Left lobe of liver (tissue), 2 donors: ENCODE measurements around the gene NUBPL. TPM values are rescaled to one million over a fixed set of nuclear protein-coding genes. Genes with fewer than 3 reads are reported as not detected.
A peak's percentile ranks its signal among the peaks of the same experiment; 100 is the strongest.
"Not testable (repeated sequence)": the region's sequence is repeated elsewhere in the genome, so short reads cannot be mapped to it uniquely, and the experiment has no call there.

ENCODE experiments used
- ATAC-seq: fragments of 200-7000 bp; cut with Tn5 transposase; one replicate; pipeline ENCODE4 v1.9.1; 2020; ENCODE audit warnings: mild to moderate bottlenecking, moderate library complexity
- DNase-seq: peaks from one replicate; pipeline ENCODE4 v3.0.0-alpha.2; 2020; ENCODE audit warnings: low spot score
- total RNA-seq: library from RNA; stranded (reverse); gene quantifications from one replicate; pipeline ENCODE4 v1.2.1, GENCODE V29; 2021
- donor health status: DM: no; HTN: no; CAD: no; lungs with moderate emphysema.
- donor health status: DM: no; HTN: yes; CAD: no.

The NUBPL gene
- total RNA-seq, 1 donor from 2014 or later, result 7.2 TPM

DNA sequence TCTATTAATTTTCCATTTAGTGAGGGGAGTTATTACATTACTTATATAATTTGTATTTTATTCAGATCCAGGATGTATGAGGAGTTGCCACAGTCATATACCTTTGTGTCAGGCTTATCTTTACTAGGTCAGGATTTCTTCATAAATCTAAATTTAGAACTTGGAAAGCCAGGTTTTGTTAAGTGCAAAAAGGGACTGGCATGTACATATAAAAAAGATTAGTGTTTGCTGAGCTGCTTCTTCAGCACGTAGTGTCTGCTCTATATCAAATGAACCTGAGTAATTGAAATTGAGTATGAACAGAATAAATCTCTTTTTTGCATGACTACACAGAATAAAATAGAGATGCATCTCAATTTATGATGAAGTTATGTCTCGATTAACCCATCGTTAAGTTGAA is 157.4 kb downstream of the NUBPL start:
- DNase-seq (no peak), ATAC-seq (no peak)

DNA sequence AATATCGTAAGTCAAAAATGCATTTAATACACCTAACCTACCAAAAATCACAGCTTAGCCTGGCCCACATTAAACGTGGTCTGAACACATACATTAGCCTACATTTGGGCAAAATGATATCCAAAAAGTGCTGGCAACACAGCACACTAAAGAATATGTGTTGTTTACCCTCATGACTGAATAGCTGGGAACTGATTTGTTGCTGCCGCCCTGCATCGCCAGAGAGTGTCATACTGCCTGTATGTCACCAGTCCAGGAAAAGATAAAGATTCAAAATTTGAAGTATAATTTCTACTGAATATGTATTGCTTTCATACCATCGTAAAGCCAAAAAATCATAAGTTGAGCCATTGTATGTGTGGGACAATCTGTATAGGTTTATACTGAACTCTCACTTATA is 157.8 kb downstream of the NUBPL start:
- ATAC-seq (no peak), DNase-seq (no peak)

DNA sequence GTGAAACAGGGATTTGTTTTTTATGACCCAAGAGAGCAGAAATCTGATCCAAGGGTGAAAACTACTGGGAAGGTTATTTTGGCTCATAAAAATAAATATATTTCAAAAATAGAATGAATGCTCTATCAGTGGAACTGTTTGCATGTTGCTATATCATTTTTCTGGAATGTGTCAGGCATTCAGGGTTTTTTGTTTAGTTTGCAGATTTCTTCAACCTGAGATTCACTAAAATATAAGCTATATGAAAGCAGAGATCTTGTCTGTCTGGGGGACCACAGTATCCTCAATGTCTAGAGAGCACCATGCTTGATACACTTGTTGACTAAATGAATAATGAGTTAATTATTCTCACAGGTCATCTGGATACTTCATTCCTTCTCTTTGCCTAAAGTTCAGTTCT is 165.1 kb downstream of the NUBPL start:
- ATAC-seq, result no peak

DNA sequence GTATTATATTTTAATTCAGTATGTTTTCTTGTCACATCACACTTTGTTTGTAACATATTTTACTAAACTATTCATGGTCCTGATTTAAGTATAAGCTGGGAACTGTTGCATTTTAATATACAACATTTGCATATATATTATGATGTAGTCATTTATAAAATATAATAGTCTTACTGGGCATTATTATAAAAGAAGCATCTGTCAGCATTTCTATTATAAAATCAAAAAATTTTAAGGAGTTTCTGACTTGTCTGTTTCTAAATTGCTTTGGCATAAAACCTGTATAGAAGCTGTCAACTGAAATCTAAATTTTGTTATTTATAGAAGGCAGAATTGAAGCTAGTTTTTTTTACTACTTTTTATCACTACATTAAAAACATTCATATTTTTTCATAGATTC is 166.6 kb downstream of the NUBPL start:
- ATAC-seq (no peak), DNase-seq (no peak)

More for the DNA sequence above, 165.1 kb downstream of the NUBPL start:
- no peak for DNase-seq

DNA sequence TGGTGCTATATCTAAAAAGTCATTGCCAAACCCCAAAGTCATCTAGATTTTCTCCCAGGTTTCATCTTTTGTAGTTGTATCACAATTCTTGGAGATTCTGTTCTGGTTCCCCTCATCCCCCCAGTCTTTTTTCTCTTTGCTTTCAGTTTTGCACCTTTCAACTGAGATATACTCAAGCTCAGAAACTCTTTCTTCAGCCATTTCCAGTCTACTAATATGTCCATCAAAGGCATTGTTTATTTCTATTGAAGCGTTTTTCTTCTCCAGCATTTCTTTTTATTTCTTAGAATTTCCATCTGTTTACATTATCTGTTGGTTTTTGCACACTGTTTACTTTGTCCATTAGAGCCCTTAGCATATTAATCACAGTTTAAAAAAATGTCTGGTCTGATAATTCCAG is 179.5 kb downstream of the NUBPL start:
- no peak for DNase-seq
- no peak for ATAC-seq

DNA sequence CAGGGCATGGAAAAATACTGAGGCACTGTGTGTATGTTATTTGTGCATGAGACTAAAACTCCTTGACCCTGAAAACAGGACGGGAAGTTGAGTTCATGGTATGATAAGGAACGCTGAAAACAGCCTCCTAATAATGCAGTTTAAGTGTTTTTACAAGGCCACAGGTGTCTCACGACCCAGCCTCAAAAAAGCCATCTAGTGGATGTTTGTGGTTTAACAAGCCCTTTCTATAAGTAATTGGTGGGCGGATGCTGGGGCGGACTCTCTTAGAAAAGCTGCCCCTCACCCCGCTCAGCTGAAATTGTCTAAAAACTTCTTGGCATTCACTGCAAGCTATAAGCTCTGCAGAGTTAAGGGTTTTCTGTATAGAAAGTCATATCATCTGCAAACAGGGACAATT is 184.5 kb downstream of the NUBPL start:
- ATAC-seq (no peak), DNase-seq (no peak)

DNA sequence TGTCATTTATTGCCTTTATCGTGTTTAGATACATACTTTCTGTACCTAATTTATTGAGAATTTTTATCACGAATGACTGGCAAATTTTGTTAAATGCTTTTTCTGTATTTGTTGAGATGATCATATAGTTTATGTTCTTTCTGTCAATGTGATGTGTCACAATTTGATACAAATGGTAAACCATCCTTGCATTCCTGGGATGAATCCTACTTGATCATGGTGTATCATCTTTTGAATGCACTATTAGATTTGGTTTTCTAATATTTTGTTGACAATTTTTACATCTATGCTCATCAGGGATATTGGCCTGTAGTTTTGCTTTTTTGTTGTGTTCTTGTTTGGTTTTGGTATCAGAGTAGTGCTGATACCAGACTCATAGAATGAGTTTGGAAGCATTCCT is 185.1 kb downstream of the NUBPL start:
- ATAC-seq, result no peak

DNA sequence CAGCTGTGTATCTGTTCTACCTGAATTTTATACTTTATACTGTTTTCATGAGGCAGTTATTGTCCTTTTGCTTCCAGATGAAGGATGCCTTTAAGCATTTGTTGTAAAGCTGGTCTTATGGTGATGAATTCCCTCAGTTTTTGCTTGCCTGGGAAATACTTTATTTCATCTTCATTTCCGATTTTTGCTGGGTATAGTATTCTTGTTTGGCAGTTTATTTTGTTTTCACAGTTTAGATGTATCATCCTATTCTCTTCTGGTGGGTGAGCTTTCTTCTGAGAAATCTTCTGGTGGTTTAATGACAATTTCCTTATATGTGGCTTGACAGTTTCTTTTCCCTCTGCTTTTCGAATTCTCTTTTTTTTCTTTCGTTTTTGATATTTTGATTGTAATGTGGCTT is 188.1 kb downstream of the NUBPL start:
- no peak for DNase-seq
- ATAC-seq, result no peak

More for the DNA sequence above, 185.1 kb downstream of the NUBPL start:
- no peak for DNase-seq

DNA sequence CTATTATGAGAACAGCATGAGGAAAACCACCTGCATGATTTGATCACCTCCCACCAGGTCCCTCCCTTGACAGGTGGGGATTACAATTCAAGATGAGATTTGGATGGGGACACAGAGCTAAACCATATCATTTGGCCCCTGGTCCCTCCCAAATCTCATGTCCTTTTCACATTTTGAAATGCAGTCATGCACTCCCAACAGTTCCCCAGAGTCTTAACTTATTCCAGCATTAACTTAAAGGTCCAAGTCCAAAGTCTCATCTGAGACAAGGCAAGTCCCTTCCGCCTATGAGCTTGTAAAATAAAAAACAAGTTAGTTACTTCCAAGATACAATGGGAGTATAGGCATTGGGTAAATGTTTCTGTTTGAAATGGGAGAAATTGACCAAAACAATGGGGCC is 189.8 kb downstream of the NUBPL start:
- not testable (repeated sequence) for ATAC-seq, DNase-seq

DNA sequence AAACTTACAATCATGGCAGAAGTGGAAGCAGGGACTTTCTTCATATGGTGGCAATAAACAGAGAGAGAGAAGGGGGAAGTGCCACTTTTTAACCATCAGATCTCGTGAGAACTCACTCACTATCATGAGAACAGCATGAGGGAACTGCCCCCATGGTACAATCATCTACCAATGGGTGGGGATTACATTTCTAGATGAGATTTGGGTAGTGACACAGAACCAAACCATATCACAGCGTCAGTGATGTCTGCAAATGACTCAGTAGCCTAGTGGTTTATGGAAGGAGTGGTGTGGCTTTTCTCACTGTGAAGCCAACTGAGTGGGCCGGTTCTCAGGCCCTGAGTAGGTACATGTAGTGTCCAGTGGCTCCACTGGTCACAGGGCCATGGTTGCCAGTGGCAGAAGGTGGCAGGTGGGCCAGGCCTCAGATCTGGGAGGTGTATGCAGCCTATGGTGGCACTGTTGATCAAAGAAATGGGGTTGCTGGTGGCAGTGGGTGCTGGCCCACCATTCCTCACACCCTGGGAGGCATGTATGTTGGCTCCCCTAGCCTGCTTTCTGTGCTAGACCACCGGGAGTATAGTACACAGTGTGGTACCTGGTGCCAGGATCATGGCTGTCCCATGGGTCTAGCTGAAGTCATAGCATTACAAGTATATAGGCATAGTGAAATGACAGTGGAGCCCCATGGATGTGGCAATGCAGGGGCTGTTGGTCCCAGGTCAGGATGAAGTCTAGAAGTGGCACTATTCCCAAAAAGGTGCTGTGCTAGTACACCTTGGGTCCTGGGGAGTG is 191.9 kb downstream of the NUBPL start:
- DNase-seq (no peak), ATAC-seq (no peak)

DNA sequence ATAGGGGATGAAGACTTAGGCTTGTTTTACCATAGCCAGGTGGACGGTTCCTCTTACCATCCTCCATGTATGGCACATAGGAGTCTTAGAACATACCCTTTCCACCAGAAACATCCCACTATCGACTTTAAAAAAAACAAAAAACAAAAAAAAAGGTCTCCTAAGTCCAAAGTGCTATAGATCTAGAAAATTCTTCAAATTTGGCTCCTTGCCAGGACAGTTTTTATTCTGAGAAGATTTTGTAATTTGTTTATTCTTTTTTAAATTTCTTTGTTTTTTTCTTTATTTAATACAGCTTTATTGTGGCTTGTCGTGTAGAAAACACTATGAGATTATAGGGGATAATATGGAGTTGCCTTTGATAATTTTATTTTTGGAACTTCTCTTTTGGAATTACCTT is 197.7 kb downstream of the NUBPL start:
- DNase-seq (no peak), ATAC-seq (no peak)

DNA sequence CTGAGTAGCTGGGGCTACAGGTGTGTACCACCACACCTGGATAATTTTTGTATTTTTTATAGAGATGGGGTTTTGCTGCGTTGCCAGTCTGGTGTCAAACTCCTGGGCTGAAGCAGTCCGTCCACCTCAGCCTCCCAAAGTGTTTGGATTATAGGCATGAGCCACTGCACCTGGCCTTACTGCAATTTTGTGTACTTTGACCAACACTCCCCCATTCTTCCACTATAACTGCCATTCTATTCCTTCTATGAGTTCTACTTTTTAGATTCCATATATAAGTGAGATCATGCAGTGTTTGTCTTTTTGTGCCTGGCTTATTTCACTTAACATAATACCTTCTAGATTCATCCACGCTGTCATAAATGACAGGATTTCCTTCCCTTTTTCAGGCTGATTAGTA is 199.1 kb downstream of the NUBPL start:
- no peak for ATAC-seq
- no peak for DNase-seq

DNA sequence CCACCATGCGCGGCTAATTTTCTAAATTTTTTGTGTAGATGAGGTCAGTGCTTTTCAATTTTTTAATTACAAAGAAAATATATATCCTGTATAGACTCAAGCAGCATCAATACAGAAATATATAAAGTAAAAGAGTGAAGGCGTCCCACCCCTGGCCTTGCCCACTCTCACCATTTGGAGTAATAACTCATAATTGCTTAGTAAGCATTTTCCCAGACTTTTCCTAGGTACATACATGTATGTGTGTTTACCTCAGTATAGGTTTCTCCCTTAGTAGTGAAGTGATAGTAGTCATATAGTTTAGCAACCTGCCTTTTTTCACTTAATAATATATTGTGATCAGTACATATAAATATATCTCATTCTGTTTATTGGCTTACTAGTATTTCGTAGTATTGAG is 200.1 kb downstream of the NUBPL start:
- DNase-seq (no peak), ATAC-seq (no peak)

DNA sequence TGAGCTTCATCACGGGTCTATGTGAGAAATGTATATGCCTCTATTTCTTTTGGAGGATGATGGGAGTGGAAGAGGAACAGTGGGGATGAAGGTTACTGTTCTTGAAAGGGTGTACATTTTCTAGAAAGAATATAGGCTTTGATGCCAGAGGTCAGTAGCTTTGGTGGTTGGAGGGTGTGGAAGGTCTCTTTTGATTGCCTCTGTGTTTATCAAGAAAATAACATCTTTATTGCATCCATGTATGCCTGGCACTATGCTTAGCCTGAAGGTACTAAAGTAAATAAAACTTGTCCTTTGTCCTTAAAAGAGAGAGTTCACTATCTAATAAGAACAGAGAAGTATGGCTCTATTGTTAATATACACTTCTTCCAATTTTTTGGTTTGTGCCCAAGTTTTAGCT is 201.8 kb downstream of the NUBPL start:
- no peak for ATAC-seq
- DNase-seq, result no peak

DNA sequence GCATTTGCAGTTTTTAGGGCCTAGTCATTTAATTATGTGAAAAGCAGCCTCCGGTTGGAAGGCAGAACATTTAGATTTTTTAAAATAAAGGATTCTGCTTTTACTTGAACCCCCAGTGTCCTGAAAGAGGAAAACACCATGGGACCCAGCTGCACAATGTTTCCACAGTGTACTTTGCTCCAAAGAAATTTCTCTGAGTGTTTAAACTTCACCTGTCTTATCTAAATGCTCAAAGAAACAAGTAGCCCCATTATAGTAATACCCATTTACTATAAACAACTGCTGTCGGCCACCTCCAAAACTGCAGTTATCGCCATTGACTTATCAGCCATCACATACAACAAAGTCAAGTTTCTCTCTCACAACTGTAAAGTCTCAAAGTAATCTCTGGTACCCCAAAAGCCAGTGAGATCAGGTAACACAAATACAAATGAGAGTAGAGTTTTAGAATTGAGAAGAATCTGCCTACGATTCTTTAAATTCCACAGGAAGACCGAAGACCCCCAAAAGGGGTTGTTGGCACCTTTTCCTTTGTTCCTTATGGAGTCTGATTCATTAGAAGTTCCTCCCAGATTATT is 205.2 kb downstream of the NUBPL start:
- ATAC-seq, result no peak

DNA sequence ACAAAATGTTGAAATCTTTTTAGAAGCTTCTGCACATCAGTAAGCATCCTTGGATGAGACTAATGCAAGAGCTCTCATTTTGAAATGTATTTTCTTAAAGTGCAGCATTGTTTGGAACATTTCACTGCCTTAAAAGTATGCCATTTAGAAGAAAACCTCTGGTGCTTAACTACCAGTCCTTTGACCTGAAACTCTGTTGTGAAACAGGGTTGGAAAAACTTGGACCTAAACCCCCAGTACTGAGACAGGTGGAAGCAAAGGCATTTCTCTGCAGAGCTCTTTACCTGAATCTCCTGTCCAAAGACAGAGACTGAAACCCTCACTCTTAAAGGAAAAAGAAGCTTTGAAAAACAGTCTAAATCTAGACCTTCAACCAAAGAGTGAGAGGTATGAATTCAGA is 207.2 kb downstream of the NUBPL start:
- ATAC-seq, result peak; percentile 74
- DNase-seq, result no peak

More for the DNA sequence above, 205.2 kb downstream of the NUBPL start:
- no peak for DNase-seq

DNA sequence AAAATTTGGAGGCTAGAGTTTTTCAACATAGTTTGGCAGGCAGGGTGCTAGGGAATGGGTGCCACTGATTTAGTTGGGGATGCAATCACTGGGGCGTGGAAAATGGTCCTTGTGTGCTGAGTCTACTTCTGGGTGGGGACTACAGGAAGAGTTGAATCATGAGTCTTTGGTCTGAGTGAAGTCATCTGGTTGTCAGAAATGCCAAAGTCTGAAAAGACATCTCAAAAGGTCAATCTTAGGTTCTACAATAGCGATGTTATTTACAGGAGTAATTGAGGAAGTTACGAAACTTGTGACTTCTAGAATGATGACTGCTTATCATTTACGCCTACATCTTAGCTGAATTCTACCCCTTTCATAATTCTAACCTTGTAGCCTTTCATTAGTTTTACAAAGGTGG is 209.1 kb downstream of the NUBPL start:
- no peak for ATAC-seq
- DNase-seq, result no peak

DNA sequence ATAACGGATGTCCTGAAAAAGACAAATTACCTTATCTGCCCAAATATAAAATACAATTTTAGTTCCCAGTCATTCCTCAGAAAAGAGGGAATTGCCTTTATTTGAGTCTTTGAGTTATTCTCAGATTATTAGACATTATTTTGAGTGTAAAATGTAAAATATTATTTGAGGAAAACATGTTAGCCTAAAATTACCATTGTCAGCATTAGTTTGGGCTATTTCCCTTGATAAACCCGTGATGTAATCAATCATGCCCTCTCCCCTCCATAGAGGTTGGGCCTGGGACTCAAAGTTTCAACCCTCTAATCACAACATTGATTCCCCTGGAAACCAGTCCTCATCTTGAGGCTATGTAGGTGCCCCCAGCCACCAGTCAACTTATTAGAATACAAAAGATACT is 213.4 kb downstream of the NUBPL start:
- DNase-seq, result no peak
- no peak for ATAC-seq

DNA sequence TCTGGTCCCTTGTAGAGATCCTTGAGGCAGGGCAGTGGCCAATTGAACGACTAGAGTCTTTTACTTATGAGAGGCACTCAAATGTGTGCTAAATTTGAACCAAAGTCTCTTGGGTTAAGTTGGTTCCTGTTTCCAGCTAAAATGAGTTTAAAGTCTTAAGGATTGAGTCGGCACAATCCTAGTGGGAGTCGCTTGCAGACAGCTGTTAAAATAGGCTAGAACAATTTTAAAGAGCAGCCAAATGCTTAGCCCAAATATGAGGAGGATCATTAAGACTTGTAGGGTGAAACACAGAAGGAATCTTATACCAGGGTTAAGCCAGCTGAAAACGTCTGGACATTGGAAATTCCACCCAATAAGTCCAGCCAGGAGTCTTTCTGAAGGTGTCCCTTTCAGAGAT is 216.1 kb downstream of the NUBPL start:
- ATAC-seq (no peak), DNase-seq (no peak)

DNA sequence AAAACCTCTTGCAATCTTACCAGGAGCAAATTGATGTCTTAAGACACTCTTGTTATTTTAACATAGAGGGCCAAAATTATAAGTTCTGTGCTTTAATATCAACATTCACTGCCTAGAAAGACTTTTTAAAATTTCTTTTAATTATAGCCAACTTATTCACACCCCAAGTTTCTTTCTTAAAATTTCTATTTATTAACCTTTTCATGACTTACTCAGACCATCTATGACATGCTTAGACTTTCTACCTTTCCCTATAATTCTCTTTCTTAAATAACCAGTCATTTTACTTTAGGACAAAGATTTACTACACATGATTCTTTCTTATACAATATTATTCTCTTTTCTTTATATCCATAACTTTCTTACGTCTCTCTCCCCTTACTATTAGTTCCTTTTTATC is 220.4 kb downstream of the NUBPL start:
- no peak for ATAC-seq
- no peak for DNase-seq

DNA sequence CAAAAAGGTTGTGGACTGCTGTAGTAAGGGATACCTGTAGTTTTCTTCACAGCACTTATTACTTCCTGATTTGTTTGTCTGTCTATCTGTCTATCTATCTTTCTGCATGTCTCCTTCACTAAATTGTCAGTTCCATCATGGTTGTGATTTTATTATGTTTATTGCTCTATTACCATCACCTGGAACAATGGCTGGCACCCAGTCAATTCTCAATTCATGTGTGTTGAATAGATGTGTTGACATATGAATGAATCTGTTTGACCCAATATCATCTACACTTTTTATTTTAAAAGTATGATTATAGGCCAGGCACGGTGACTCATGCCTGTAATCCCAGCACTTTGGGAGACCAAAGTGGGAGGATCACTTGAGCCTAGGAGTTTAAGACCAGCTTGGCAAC is 224.4 kb downstream of the NUBPL start:
- ATAC-seq (no peak), DNase-seq (no peak)

DNA sequence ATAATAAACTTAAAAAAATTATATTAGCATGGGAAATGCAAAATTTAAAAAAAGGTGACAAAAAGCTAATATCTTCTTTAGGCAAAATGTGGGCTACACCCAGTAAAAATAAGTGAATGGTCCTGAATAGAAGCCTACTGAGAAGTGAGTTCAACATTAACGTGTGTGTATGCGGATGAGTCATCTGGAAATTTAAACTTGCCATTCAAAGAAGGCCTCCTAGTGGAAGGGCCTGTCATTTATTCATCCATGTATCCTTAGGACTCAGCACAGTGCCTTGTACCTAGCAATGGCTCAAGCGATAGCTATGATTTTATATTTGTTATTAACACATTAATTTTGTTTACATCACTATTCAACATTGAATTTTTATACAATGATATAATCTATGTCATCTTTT is 226.2 kb downstream of the NUBPL start:
- peak; percentile 97 for ATAC-seq
- DNase-seq, result no peak

DNA sequence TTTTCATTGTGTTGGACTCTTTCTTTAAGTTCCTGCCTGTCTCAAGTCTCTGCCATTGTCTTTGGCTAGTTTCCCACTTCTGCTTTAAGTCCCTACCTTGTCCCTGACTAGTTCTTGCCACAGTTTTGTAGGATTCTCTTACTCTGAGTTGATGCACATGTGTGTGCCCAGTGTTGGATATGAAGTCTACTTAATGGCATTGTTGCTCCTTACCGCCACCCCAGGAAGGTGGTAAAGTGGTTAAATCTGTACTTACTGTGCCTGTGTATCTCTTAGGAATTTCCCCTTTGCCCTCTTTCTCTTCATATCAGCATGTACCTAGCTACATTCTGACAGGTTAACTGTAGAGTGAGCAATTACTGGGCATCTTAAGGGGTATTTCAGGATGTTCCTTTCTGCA is 227.1 kb downstream of the NUBPL start:
- DNase-seq (no peak), ATAC-seq (no peak)
